KMS-11 (cell line): ENCODE data around the gene CAMK2D.

ENCODE experiments used
- H2AFZ ChIP-seq: fragments of 200-600 bp; sonication (generic); 2 replicates; pipeline ENCODE4 v1.6.1; 2016; ENCODE audit warnings: antibody characterized with exemption, mixed run types, low read depth
- H3K27ac ChIP-seq: fragments of 200-600 bp; sonication (generic); 2 replicates; pipeline ENCODE4 v1.6.1; 2016; ENCODE audit warnings: mild to moderate bottlenecking, mixed run types
- H3K27me3 ChIP-seq: fragments of 200-600 bp; sonication (generic); 2 replicates; pipeline ENCODE4 v1.6.1; 2017; ENCODE audit warnings: mild to moderate bottlenecking, low read depth, mixed run types, moderate library complexity; ENCODE audit not compliant: insufficient read depth
- H3K36me3 ChIP-seq: fragments of 200-600 bp; sonication (generic); 2 replicates; pipeline ENCODE4 v1.6.1; 2017; ENCODE audit warnings: mild to moderate bottlenecking, mixed run types; ENCODE audit not compliant: insufficient read depth
- H3K4me1 ChIP-seq: fragments of 200-600 bp; sonication (generic); 2 replicates; pipeline ENCODE4 v1.6.1; 2016; ENCODE audit warnings: mild to moderate bottlenecking, low read depth, mixed run types; ENCODE audit not compliant: poor library complexity, severe bottlenecking
- H3K4me2 ChIP-seq: fragments of 200-600 bp; sonication (generic); 2 replicates; pipeline ENCODE4 v1.7.0; 2016; ENCODE audit warnings: mild to moderate bottlenecking, mixed run types
- H3K4me3 ChIP-seq: fragments of 200-600 bp; sonication (generic); IDR thresholded peaks from 2 replicates; pipeline ENCODE4 v1.6.1; 2017; ENCODE audit warnings: low read depth, low read length, mixed read lengths; ENCODE audit not compliant: insufficient read depth
- H3K79me2 ChIP-seq: fragments of 200-600 bp; sonication (generic); 2 replicates; pipeline ENCODE4 v1.6.1; 2016; ENCODE audit warnings: low read depth, mixed run types; ENCODE audit not compliant: insufficient read depth
- H3K9ac ChIP-seq: fragments of 200-600 bp; sonication (generic); 2 replicates; pipeline ENCODE4 v1.6.1; 2016; ENCODE audit warnings: mild to moderate bottlenecking, mixed run types
- H4K20me1 ChIP-seq: fragments of 200-600 bp; sonication (generic); 2 replicates; pipeline ENCODE4 v1.6.1; 2016; ENCODE audit warnings: mild to moderate bottlenecking, mixed run types; ENCODE audit not compliant: insufficient read depth
- CTCF ChIP-seq: fragments of 200-600 bp; sonication (generic); conservative IDR thresholded peaks from 2 replicates; pipeline ENCODE4 v1.6.1; 2017; ENCODE audit warnings: low read depth, mild to moderate bottlenecking, antibody characterized with exemption, low read length, moderate library complexity, mixed read lengths

Gene CAMK2D

DNA sequence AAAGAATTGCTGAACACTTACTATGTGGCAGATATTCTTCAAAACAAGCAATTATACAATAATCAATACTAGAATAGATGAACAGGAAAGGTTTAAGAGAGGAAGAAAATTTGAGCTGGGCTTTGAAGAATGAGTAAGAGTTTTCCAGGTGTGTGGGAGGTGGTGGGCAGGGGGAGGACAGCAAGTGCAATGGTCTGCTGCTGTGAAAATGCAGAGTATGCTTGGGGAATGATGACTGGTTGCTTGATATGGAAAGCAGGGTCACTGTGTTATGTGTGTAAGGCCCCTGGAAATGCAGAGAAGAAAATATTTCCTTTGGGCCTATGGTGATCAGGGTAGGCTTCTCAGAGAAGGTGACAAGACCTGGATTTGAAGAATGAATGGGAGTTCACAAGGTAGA lies 300.3 kb downstream of the CAMK2D start:
- Histone ChIP-seq H3K36me3 (no peaks in the 10 kb centered on the region; the same call in 1 of the 2 replicates), H3K4me1 (no peaks in the 10 kb centered on the region), H2AFZ (no peak overlapping the region), H4K20me1 (no peaks in the 10 kb centered on the region), H3K27me3 (no peaks in the 10 kb centered on the region), H3K9ac (no peak overlapping the region), H3K27ac (no peak overlapping the region), H3K4me3 (no peak overlapping the region), H3K4me2 (no peak overlapping the region), H3K79me2 (no peaks in the 10 kb centered on the region)
- TF ChIP-seq CTCF, result no peak

GRCh38 chr4:113457886-113458285 lies 303.7 kb downstream of the CAMK2D start:
- Histone ChIP-seq H3K9ac (no peak overlapping the region; the same call in 1 of the 2 replicates), H3K27me3 (no peaks in the 10 kb centered on the region), H3K79me2 (no peaks in the 10 kb centered on the region), H3K4me2 (no peak overlapping the region), H2AFZ (no peak overlapping the region), H3K4me3 (no peak overlapping the region), H4K20me1 (no peaks in the 10 kb centered on the region), H3K27ac (no peak overlapping the region), H3K4me1 (no peaks in the 10 kb centered on the region), H3K36me3 (no peaks in the 10 kb centered on the region)
- no peak for TF ChIP-seq CTCF

DNA sequence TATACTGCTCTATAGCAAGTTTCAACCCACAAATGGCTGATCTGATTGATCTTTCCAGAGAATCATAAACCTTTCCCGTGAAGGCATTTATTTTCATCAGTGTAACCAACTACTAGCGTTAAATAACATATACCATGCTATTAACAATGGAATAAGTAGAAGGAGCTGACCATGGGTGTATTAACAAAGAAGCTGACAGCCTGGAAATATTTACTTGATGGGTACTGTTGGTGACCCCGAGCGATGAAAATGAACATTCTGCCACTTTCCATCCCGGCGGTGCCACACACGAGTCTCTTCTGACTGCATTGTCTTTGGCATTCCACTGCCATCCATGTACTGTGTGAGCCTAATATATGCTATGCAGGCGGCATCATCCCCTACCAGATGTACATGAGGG lies 304.4 kb downstream of the CAMK2D start:
- H3K27me3 ChIP-seq, result no peaks in the 10 kb centered on the region
- H3K4me3 ChIP-seq, result no peak overlapping the region
- no peak overlapping the region for H2AFZ ChIP-seq
- no peaks in the 10 kb centered on the region for H3K79me2 ChIP-seq
- H3K36me3 ChIP-seq, result no peaks in the 10 kb centered on the region
- H3K9ac ChIP-seq, result no peak overlapping the region
- H4K20me1 ChIP-seq, result no peaks in the 10 kb centered on the region
- TF ChIP-seq CTCF, result no peak
- no peak overlapping the region for H3K4me2 ChIP-seq
- no peak overlapping the region for H3K27ac ChIP-seq
- no peaks in the 10 kb centered on the region for H3K4me1 ChIP-seq

GRCh38 chr4:113455061-113455460 lies 306.5 kb downstream of the CAMK2D start:
- H3K79me2 ChIP-seq, result no peaks in the 10 kb centered on the region
- H3K27me3 ChIP-seq, result no peaks in the 10 kb centered on the region
- no peak overlapping the region for H3K4me3 ChIP-seq
- H4K20me1 ChIP-seq, result no peaks in the 10 kb centered on the region
- no peaks in the 10 kb centered on the region for H3K36me3 ChIP-seq
- H3K4me2 ChIP-seq, result no peak overlapping the region
- TF ChIP-seq CTCF, result no peak
- no peak overlapping the region for H2AFZ ChIP-seq
- H3K9ac ChIP-seq, result no peak overlapping the region
- no peaks in the 10 kb centered on the region for H3K4me1 ChIP-seq
- H3K27ac ChIP-seq, result no peak overlapping the region
